DOHH2 (cell line): ENCODE measurements around the gene CFL2.

Experiments
- EZH2phosphoT487 ChIP-seq: fragments of 200-600 bp; sonication (generic); IDR thresholded peaks from 2 replicates; pipeline ENCODE4 v1.6.1; 2017; ENCODE audit warnings: borderline replicate concordance, mild to moderate bottlenecking, antibody characterized with exemption, low read length, moderate library complexity, mixed read lengths
- TF ChIP-seq, protein P1 (sequence below): fragments of 200-600 bp; sonication (generic); IDR thresholded peaks from one replicate; pipeline ENCODE4 v1.5.1; 2014; ENCODE audit warnings: antibody characterized with exemption, mild to moderate bottlenecking, low read depth, low read length; ENCODE audit not compliant: poor library complexity, severe bottlenecking

DNA sequence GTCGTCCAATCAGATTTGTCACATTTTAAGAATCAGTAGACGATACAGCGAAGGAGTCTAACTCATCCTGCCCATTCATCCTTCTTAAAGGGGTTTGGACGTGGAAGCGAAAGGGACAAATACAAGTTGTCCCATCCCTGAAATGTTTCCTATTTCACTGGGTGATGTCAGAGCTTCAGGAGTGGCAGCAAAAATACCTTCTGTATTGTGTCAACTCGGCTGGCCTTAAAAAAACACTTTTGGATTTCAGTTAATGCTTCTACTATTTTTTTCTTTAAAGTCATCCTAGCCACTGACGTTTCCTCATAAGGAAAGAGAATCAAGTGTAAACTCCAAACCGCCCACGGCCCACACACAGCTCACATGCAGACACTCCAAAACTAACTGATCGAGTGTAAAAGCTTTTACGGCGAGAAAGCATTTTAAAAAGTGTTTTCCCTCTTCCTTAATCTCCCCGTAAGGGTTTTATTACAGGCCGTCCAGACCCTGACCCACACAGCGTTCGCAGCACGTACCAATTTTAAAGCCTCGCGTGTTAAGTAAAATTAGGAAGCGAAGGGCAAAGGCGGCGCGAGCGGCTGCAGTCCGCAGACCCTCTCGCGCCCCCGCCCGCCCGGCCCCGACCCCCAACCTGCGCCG, 593 bp downstream of the CFL2 start:
- TF ChIP-seq, protein P1, sequence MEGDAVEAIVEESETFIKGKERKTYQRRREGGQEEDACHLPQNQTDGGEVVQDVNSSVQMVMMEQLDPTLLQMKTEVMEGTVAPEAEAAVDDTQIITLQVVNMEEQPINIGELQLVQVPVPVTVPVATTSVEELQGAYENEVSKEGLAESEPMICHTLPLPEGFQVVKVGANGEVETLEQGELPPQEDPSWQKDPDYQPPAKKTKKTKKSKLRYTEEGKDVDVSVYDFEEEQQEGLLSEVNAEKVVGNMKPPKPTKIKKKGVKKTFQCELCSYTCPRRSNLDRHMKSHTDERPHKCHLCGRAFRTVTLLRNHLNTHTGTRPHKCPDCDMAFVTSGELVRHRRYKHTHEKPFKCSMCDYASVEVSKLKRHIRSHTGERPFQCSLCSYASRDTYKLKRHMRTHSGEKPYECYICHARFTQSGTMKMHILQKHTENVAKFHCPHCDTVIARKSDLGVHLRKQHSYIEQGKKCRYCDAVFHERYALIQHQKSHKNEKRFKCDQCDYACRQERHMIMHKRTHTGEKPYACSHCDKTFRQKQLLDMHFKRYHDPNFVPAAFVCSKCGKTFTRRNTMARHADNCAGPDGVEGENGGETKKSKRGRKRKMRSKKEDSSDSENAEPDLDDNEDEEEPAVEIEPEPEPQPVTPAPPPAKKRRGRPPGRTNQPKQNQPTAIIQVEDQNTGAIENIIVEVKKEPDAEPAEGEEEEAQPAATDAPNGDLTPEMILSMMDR, result no peak
- TF ChIP-seq EZH2phosphoT487, result no peak
